IPS-18a (cell line): ENCODE results near the gene PCDHGA3.
"Not testable (repeated sequence)": the region's sequence is repeated elsewhere in the genome, so short reads cannot be mapped to it uniquely, and the experiment has no call there.

ENCODE experiments used
- H3K27ac ChIP-seq: one replicate; pipeline ENCODE4 v1.5.1; 2013; ENCODE audit warnings: low read length
- H3K27me3 ChIP-seq: one replicate; pipeline ENCODE4 v1.6.1; 2013; ENCODE audit warnings: mild to moderate bottlenecking, low read length; ENCODE audit not compliant: control insufficient read depth, insufficient read depth
- H3K36me3 ChIP-seq: one replicate; pipeline ENCODE4 v1.6.1; 2013; ENCODE audit warnings: low read depth, low read length; ENCODE audit not compliant: control insufficient read depth
- H3K4me1 ChIP-seq: one replicate; pipeline ENCODE4 v1.6.1; 2013; ENCODE audit warnings: low read depth, low read length; ENCODE audit not compliant: control insufficient read depth
- H3K4me3 ChIP-seq: one replicate; pipeline ENCODE4 v1.5.1; 2013; ENCODE audit warnings: low read length
- H3K9ac ChIP-seq: one replicate; pipeline ENCODE4 v1.6.1; 2013; ENCODE audit warnings: mild to moderate bottlenecking, low read length, moderate library complexity
- H3K9me3 ChIP-seq: one replicate; pipeline ENCODE4 v1.6.1; 2013; ENCODE audit warnings: low read depth, low read length; ENCODE audit not compliant: control insufficient read depth

The PCDHGA3 gene

DNA sequence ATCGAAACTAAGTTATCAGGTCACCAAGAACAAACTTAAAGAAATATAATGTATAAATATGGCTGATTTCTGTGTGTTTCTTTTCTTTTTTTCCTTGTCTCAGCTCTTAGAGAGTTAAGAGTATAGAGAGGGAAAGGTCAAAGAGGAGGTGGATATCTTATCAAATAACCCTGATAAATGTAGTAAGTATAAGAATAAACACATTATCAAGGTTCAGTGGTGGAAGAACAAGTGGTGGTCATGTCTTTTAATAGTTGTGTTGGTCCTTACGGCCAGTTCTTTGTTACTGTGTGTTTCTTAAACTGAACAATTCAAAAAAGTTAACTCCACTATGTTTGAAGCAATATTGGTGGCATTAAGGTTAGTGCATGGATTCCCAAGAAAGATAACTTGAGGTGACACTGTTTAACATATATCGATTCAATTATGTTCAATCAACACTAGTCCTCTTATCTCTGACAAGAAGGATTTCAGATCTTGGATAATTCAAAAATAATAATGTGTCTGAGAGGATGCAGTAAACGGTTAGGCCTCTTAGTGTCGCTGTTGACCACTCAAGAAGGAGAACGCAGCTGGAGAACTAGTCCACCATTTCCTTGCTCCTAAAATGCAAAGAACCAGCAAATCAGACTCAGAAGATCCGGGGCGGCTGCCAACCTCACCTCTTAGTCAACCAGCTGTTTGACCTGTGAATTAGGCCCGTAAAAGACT, at the start of gene PCDHGA3:
Gene PCDHGA3, plus strand, starts transcription at position 588 of the 711 bp plus-strand sequence. CDS start 205 bp downstream, outside the sequence.
- Histone ChIP-seq H3K9ac (no peak within 1 kb of the TSS), H3K4me1 (no peaks in the 10 kb centered on the region), H3K4me3 (no peak within 1 kb of the TSS), H3K36me3 (no peaks in the 10 kb centered on the region), H3K9me3 (peaks cover 36% of the 10 kb centered on the region), H3K27me3 (no peaks in the 10 kb centered on the region), H3K27ac (no peak within 1 kb of the TSS)

DNA sequence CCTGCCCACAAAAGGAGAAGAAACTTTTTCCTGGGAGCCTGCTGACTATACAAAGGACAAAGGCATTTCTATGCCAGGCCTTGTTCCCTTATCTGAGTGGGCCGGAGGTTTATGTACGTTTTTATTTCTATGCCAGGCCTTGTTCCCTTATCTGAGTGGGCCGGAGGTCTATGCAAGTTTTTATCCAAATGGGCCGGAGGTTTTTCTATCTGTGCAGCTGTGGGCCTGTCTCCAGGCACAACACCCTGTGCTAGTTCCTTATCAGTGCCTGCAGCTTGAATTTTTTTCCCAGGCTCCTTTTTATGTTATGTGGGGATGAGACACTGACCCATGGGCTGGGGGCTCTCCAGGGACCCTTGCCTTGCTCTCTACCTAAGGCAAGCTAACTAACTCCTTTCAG, 45.3 kb upstream of the PCDHGA3 start:
- no peak overlapping the region for H3K9ac ChIP-seq
- H3K4me3 ChIP-seq = no peak overlapping the region
- no peak overlapping the region for H3K27ac ChIP-seq
- H3K9me3 ChIP-seq = no peaks in the 10 kb centered on the region
- H3K36me3 ChIP-seq = no peaks in the 10 kb centered on the region
- no peaks in the 10 kb centered on the region for H3K4me1 ChIP-seq
- H3K27me3 ChIP-seq = no peaks in the 10 kb centered on the region

DNA sequence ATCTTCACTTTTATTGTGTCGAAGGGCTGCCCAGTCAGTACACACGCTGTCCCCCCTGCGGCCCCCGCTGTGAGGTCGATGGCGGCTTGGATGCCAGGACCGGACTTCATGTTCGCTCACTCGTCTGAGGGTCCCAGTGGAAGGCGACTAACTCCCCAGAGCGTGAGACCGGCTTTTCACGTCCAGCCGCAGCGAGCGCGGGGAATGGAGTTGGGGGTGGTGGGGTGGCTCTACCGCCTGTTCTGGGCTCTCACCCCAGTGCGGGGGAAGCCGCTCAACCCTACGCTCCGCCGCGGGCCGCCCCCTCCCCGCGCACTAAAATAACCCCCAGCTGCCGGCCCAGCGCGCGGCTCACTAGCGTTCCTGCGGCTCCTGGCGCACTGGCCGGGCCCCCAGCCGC, 39.9 kb upstream of the PCDHGA3 start, which contains the start of gene SLC25A2:
Gene SLC25A2, minus strand, starts transcription at position 294 of the 400 bp plus-strand sequence. Its CDS starts 184 bp downstream, at position 110.
- Histone ChIP-seq H3K27me3 (no peaks in the 10 kb centered on the region), H3K36me3 (no peaks in the 10 kb centered on the region), H3K9me3 (no peaks in the 10 kb centered on the region), H3K27ac (no peak within 1 kb of the TSS), H3K9ac (no peak within 1 kb of the TSS), H3K4me1 (no peaks in the 10 kb centered on the region), H3K4me3 (no peak within 1 kb of the TSS)

DNA sequence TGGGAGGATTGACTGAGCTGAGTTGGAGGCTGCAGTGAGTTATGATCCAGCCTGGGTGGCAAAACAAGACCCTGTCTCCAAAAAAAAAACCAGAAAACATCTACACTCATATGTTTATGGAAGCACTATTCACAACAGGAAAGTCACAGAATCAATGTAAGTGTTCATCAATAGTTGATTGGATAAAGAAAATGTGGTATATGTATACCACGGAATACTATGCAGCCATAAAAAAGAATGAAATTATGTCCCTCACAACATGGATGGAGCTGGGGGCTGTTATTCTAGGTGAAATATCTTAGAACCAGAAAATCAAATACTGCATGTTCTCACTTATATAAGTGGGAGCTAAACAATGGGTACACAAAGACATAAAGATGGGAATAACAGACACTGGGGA, 37.0 kb upstream of the PCDHGA3 start:
- Histone ChIP-seq H3K27me3 (no peaks in the 10 kb centered on the region), H3K4me3 (no peak overlapping the region), H3K36me3 (no peaks in the 10 kb centered on the region), H3K27ac (no peak overlapping the region), H3K9me3 (no peaks in the 10 kb centered on the region), H3K9ac (no peak overlapping the region), H3K4me1 (no peaks in the 10 kb centered on the region)

DNA sequence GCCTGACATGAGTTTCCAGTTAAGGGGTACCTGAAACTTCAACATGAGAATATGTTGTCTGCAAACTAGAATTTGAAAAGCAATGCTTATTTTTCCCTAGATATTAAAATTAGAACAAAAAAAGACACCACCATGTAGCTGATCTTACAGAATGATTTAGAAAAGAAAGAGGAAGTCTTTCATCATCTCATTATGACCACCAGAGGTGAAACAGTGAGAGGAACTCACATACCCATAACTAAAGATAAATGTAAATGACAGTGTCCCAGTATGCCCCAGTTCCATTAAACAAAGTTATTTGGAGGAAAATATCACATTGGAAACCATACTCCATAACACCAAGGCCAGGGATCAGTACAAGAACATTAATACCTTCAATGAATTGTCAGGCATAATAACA, 29.9 kb upstream of the PCDHGA3 start:
- Histone ChIP-seq H3K27me3 (no peaks in the 10 kb centered on the region), H3K36me3 (peaks cover 16% of the 10 kb centered on the region), H3K4me3 (no peak overlapping the region), H3K9me3 (peaks cover 13% of the 10 kb centered on the region), H3K9ac (no peak overlapping the region), H3K27ac (no peak overlapping the region), H3K4me1 (no peaks in the 10 kb centered on the region)

DNA sequence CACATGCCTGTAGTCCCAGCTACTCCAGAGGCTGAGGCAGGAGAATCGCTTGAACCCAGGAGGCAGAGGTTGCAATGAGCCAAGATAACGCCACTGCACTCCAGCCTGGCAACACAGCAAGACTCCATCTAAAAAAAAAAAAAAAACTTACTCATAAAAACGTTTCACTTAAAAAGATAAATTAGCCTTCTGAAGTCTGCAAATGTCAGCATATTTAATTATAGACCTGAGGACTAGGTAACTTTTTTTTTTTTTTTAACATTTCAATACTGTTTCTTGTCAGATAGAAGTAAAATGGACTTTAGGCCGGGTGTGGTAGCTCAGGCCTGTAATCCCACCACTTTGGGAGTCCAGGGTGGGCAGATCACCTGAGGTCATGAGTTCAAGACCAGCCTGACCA, 26.7 kb upstream of the PCDHGA3 start:
- Histone ChIP-seq H3K36me3 (peaks cover 28% of the 10 kb centered on the region), H3K9me3 (peaks cover 26% of the 10 kb centered on the region)
- not testable (repeated sequence) for H3K27me3 ChIP-seq, H3K9ac ChIP-seq, H3K4me1 ChIP-seq, H3K27ac ChIP-seq, H3K4me3 ChIP-seq

DNA sequence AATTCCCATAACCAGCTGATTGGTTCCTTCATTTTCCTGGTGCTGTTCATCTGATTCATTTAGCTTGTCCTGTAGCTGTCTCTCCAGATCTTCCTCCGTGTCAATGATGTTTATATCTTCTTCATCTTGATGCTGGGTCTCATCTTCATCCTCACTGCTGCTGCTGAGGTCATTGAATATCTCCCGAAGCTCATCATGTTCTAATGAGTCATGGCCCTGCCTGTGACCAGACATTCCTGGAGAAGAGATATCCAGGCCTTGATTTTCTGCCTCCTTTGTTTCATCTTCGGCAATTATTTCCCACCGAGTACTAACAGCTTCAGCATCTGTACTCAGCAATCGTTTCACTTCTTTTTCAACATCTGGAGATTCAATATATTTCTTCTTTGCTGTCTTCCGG, 24.4 kb upstream of the PCDHGA3 start:
- H3K36me3 ChIP-seq = peaks cover 28% of the 10 kb centered on the region
- H3K4me1 ChIP-seq = no peaks in the 10 kb centered on the region
- H3K9me3 ChIP-seq = peaks cover 26% of the 10 kb centered on the region
- no peaks in the 10 kb centered on the region for H3K27me3 ChIP-seq
- peak overlapping the region; percentile 96 for H3K4me3 ChIP-seq
- H3K27ac ChIP-seq = no peak overlapping the region
- H3K9ac ChIP-seq = no peak overlapping the region

DNA sequence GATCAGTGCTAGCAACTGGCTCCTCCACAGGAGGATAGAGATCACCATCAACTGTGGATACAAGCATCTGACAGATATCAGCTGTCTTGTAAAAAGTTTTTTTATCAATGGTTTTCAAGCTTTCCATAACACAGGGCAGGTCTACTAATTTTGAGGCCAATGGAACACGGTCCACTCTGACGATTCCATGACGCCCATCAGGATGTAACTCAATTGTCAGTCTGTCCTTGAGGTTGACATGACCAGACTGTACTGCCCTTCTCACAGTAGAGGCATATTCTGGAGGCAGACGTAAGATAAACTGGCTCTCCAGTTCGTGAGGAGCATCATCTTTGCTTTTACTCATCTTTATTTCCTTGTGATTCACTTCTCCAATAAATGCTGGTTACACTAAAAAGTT, 23.9 kb upstream of the PCDHGA3 start:
- no peaks in the 10 kb centered on the region for H3K4me1 ChIP-seq
- peak overlapping the region; percentile 96 for H3K4me3 ChIP-seq
- H3K9me3 ChIP-seq = peaks cover 26% of the 10 kb centered on the region
- no peaks in the 10 kb centered on the region for H3K27me3 ChIP-seq
- peaks cover 28% of the 10 kb centered on the region for H3K36me3 ChIP-seq
- H3K27ac ChIP-seq = no peak overlapping the region
- H3K9ac ChIP-seq = peak overlapping the region; percentile 98

- Histone ChIP-seq H3K4me1 (no peaks in the 10 kb centered on the region), H3K9ac (peak within 1 kb of the TSS; percentile 98), H3K36me3 (peaks cover 28% of the 10 kb centered on the region), H3K4me3 (peak within 1 kb of the TSS; percentile 96), H3K9me3 (peaks cover 26% of the 10 kb centered on the region), H3K27ac (peak within 1 kb of the TSS; percentile 97), H3K27me3 (no peaks in the 10 kb centered on the region)
Observed at GRCh38 chr5:141320225-141321169, 23.1 kb upstream of the PCDHGA3 start, which contains the start of gene TAF7. TAF7 (minus strand) TSS chr5:141320784; CDS start chr5:141320044, 740 bp downstream.

DNA sequence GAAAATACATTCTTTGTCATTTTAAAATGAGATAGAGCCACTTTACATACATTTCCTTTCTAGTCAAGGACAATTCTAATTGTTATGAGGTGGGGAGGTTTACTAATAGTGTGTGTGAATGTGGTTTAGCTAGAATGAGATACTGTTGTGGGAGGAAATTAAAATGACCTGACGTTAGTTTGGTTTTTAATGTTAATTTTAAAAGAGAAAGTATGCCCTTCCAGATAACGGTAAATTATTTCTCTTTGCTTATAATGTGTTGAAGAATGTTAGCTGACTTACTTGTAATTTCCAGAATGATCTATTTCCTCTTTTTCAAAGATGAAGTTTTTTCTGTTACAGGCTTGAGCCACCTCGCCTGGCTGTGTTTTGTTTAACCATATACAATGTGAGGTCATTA, 21.4 kb upstream of the PCDHGA3 start:
- no peak overlapping the region for H3K9ac ChIP-seq

GRCh38 chr5:141326088-141326854, 17.4 kb upstream of the PCDHGA3 start:
- peak overlapping the region; percentile 57 for H3K9ac ChIP-seq
- H3K27me3 ChIP-seq = no peaks in the 10 kb centered on the region
- no peaks in the 10 kb centered on the region for H3K4me1 ChIP-seq
- peak overlapping the region; percentile 55 for H3K27ac ChIP-seq
- H3K9me3 ChIP-seq = peaks cover 4% of the 10 kb centered on the region
- peak overlapping the region; percentile 64 for H3K4me3 ChIP-seq
- no peaks in the 10 kb centered on the region for H3K36me3 ChIP-seq

More for the DNA sequence above, 21.4 kb upstream of the PCDHGA3 start:
- Histone ChIP-seq H3K27me3 (no peaks in the 10 kb centered on the region), H3K9me3 (peaks cover 23% of the 10 kb centered on the region), H3K4me1 (no peaks in the 10 kb centered on the region), H3K36me3 (peaks cover 20% of the 10 kb centered on the region), H3K27ac (no peak overlapping the region), H3K4me3 (no peak overlapping the region)
